Astrocyte (in vitro differentiated cells and primary cell): Measurements from ENCODE around the gene EML5.

ENCODE experiments used
- EZH2 ChIP-seq: IDR thresholded peaks from 2 replicates; pipeline ENCODE4 v1.6.1; 2012; ENCODE audit warnings: mild to moderate bottlenecking, low read length, inconsistent platforms; ENCODE audit not compliant: insufficient read depth
- TF ChIP-seq, protein P1 (sequence below): IDR thresholded peaks from 2 replicates; pipeline ENCODE4 v1.5.1; 2011; ENCODE audit warnings: low read depth, mild to moderate bottlenecking, inconsistent platforms, low read length, moderate library complexity; ENCODE audit not compliant: insufficient read depth

DNA sequence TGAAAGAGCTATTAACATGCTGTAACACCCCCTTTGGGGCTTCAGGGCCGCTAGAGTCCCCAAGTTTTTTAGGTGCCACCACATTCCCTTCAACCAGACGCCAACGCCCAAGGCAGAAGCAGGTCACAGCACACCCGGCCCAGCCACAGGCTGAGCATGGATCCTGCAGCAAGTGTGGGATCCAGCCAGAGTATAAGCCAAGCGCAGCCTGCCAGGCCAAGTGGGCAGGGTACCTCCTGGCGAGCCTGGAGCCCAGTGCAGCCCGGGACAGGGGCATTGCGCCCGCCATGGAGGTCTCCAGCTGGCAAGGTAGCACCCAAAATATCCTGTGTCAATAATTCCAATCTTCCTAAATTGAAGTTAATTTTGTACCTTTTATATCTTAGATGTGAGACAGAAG is 55.5 kb downstream of the EML5 start:
- TF ChIP-seq, protein P1, sequence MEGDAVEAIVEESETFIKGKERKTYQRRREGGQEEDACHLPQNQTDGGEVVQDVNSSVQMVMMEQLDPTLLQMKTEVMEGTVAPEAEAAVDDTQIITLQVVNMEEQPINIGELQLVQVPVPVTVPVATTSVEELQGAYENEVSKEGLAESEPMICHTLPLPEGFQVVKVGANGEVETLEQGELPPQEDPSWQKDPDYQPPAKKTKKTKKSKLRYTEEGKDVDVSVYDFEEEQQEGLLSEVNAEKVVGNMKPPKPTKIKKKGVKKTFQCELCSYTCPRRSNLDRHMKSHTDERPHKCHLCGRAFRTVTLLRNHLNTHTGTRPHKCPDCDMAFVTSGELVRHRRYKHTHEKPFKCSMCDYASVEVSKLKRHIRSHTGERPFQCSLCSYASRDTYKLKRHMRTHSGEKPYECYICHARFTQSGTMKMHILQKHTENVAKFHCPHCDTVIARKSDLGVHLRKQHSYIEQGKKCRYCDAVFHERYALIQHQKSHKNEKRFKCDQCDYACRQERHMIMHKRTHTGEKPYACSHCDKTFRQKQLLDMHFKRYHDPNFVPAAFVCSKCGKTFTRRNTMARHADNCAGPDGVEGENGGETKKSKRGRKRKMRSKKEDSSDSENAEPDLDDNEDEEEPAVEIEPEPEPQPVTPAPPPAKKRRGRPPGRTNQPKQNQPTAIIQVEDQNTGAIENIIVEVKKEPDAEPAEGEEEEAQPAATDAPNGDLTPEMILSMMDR = no peak
- TF ChIP-seq EZH2 = no peak
